OCI-M2 (cell line): ENCODE measurements around the gene WEE2.
"Not testable (repeated sequence)": the region's sequence is repeated elsewhere in the genome, so short reads cannot be mapped to it uniquely, and the experiment has no call there.

ENCODE experiments used
- DNase-seq: peaks from one replicate; lab custom pipeline; 2025; ENCODE audit not compliant: unreplicated experiment; lab: John Stamatoyannopoulos, UW

The WEE2 gene

DNA sequence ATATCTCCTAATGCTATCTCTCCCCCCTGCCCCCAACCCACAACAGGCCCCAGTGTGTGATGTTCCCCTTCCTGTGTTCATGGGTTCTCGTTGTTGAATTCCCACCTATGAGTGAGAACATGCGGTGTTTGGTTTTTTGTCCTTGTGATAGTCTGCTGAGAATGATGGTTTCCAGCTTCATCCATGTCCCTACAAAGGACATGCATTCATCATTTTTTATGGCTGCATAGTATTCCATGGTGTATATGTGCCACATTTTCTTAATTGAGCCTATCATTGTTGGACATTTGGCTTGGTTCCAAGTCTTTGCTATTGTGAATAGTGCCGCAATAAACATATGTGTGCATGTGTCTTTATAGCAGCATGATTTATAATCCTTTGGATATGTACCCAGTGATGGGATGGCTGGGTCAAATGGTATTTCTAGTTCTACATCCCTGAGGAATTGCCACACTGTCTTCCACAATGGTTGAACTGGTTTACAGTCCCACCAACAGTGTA is 62.0 kb downstream of the WEE2 start:
- DNase-seq = not testable (repeated sequence)

DNA sequence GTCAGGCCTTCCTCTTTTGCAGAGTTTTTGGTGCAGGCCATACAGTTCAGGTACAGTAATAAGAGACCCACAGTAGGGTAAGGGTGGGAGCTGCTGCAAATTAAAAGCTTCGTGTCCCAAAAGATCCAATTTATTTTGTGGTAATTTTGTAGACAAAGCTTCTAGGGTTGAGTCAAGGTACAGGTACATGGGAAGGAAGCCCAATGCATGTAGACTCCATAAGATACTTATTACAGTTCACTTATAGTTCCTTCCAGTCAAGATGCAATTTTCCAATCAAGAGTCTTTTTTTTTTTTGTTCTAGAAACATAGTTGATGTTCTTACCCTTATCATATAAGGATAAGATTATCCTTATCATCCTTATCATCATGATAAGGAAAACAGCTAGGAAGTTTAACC is 68.2 kb downstream of the WEE2 start, which contains the start of gene TAS2R4:
Gene TAS2R4 (plus strand): TSS at position 301 of the 400 bp plus-strand sequence. CDS start 1,815 bp downstream, outside the sequence.
- no peak for DNase-seq
